Naive thymus-derived CD4-positive, alpha-beta T cell (primary cell): ENCODE measurements around the gene SELE. TPM values are rescaled to one million over a fixed set of nuclear protein-coding genes. Genes with fewer than 3 reads are reported as not detected.

ENCODE experiments used
- ATAC-seq: fragments of 150-1000 bp; cut with Tn5 transposase; 2 replicates; pipeline ENCODE4 v1.10.0; 2021; ENCODE audit warnings: mild to moderate bottlenecking, moderate library complexity
- CTCF ChIA-PET: fragments of 350-600 bp; sonication (Branson Sonifier 250); formaldehyde crosslinking; loops from one replicate; lab custom pipeline; 2021; ENCODE audit warnings: antibody characterized with exemption; lab: Charles Lee
- POLR2A ChIA-PET: fragments of 350-600 bp; sonication (Branson Sonifier 250); formaldehyde crosslinking; loops from one replicate; lab custom pipeline; 2021; ENCODE audit warnings: antibody characterized with exemption, inconsistent platforms; lab: Charles Lee
- DNase-seq, 9 donors: peaks; one replicate each; pipeline versions ENCODE4 v3.0.0 to v3.0.0-alpha.2; 2020 to 2022; ENCODE audit warnings: mixed read lengths in 1 of 9
- H3K27ac ChIP-seq: one replicate; pipeline ENCODE4 v1.7.0; 2013; ENCODE audit warnings: mild to moderate bottlenecking, low read depth, low read length, moderate library complexity
- H3K27me3 ChIP-seq, 2 donors: one replicate each; pipeline ENCODE4 v1.7.0; 2013; ENCODE audit warnings: low read length in 2 of 2, mild to moderate bottlenecking in 2 of 2, moderate library complexity in 2 of 2; ENCODE audit not compliant: control insufficient read depth in 2 of 2, insufficient read depth in 2 of 2
- H3K36me3 ChIP-seq, 3 experiments: 1 replicate in 2 of 3; 2 replicates in 1 of 3; pipeline ENCODE4 v1.7.0; 2013; ENCODE audit warnings: low read length in 3 of 3, mild to moderate bottlenecking in 3 of 3, moderate library complexity in 1 of 3; ENCODE audit not compliant: insufficient read depth in 3 of 3, control insufficient read depth in 2 of 3
- H3K4me1 ChIP-seq, 2 donors: one replicate each; pipeline ENCODE4 v1.7.0; 2013; ENCODE audit warnings: low read length in 2 of 2, mild to moderate bottlenecking in 2 of 2, moderate library complexity in 1 of 2; ENCODE audit not compliant: control insufficient read depth in 2 of 2, insufficient read depth in 2 of 2
- H3K4me3 ChIP-seq: 2 replicates; pipeline ENCODE4 v1.7.0; 2013; ENCODE audit warnings: mild to moderate bottlenecking, low read length
- H3K9me3 ChIP-seq, 3 experiments: 1 replicate in 2 of 3; 2 replicates in 1 of 3; pipeline ENCODE4 v1.7.0; 2013; ENCODE audit warnings: low read length in 3 of 3; ENCODE audit not compliant: control insufficient read depth in 2 of 3
- H3K27ac Mint-ChIP-seq, 9 donors: one replicate each; pipeline ENCODE4 v1.8.0; 2020 to 2022; ENCODE audit warnings: mixed read lengths in 9 of 9, mild to moderate bottlenecking in 8 of 9, moderate library complexity in 5 of 9, inconsistent platforms in 2 of 9
- H3K27me3 Mint-ChIP-seq, 5 donors: one replicate each; pipeline ENCODE4 v1.8.0; 2021 to 2022; ENCODE audit warnings: mixed read lengths in 5 of 5, mild to moderate bottlenecking in 1 of 5
- H3K36me3 Mint-ChIP-seq, 5 donors: one replicate each; pipeline ENCODE4 v1.8.0; 2020 to 2022; ENCODE audit warnings: mixed read lengths in 5 of 5, mild to moderate bottlenecking in 3 of 5, inconsistent platforms in 1 of 5
- H3K4me1 Mint-ChIP-seq, 7 donors: one replicate each; pipeline ENCODE4 v1.8.0; 2020 to 2022; ENCODE audit warnings: mixed read lengths in 7 of 7, mild to moderate bottlenecking in 3 of 7, inconsistent platforms in 1 of 7
- H3K4me3 Mint-ChIP-seq, 10 donors: one replicate each; pipeline ENCODE4 v1.8.0; 2020 to 2022; ENCODE audit warnings: mild to moderate bottlenecking in 10 of 10, mixed read lengths in 10 of 10, moderate library complexity in 6 of 10, inconsistent platforms in 2 of 10
- H3K9me3 Mint-ChIP-seq, 11 donors: one replicate each; pipeline ENCODE4 v1.8.0; 2020 to 2022; ENCODE audit warnings: mixed read lengths in 11 of 11, mild to moderate bottlenecking in 4 of 11, inconsistent platforms in 1 of 11, moderate library complexity in 1 of 11
- intact Hi-C, 2 donors: fragments of 100-400 bp; cut with micrococcal nuclease; formaldehyde crosslinking; loops; one replicate each; pipeline ENCODE4 v1.15.1; 2023
- polyA plus RNA-seq, 2 donors: library from polyadenylated mRNA; unstranded; fragments of 300-500 nt; fragmentation: Illumina TruSeq; gene quantifications; one replicate each; pipeline ENCODE4 v1.2.3, GENCODE V29; 2021
- total RNA-seq, 6 experiments: library from RNA in 5 of 6; stranded (reverse) in 5 of 6; gene quantifications; 1 replicate in 5 of 6; 2 replicates in 1 of 6; pipeline ENCODE4 v1.2.3 and lab custom pipeline; 2021 to 2026

The SELE gene
- total and polyA plus RNA-seq, 7 experiments from 2014 or later = not detected

DNA sequence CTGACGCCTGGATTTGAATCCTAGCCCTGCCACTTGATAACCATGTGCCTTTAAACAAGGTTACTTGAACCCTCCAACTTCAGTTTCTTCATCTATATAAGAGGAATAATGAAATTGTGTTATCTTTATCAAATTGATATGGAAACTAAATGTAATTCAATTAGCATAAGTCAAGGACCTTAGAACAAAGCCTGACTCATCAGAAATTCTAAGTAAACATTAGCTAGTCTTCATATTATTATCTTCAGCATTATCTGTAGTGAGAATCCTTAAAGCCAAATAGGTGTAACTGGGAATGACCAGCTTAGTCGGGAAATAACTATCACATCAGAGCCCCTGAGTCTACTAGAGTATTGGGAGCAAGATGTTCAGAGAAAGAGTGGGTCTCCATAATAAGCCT is 29.1 kb downstream of the SELE start:
- POLR2A ChIA-PET = interaction anchor here (1.0 to 7.1 kb wide), 4 partner anchors 10 to 102 kb away, joined by 3 to 216 read pairs (median 40); no protein-coding TSS in a partner anchor
- intact Hi-C loops = loop anchor here (5.0 to 10.0 kb wide), 4 partner anchors 32 to 1990 kb away; partner anchors contain the start of genes KIFAP3 (in 1 of the 2) and SLC19A2 (in 1 of the 2)
- H3K27ac ChIP-seq = peak overlapping the region; percentile 70

DNA sequence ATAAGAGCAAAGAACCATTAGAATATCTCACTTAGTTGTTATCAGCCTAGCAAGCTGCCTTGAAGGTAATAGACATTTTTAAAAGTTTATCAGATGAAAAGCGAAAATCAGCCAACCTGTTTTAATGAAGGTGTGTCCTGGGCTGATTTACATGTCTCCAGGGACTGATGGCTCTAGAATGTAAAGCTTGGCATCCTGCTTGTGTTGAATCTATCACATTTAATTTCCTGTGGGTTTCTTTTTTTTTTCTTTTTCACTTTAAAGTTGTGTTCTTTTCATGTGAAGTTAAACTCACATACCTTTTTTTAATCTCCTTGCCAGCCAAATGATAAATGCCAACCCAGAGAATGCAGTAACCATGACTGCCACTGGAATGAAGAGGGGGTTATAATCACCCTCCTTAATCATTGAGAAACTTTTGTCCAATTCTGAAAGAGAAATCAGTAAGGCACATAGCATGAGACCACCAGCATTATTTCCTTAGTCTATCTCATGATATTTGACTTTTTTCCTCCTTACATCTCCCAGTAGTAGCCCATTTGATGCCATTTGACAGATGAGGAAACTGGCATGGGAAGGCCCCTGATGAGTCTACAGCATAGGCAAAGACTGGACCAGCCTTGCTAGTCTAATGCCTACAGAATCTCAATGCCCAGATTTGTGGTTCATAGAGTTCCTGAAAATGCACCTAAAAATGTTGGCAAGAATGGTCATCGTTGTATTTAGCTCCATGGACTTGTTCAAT is 32.4 kb downstream of the SELE start:
- H3K27me3 Mint-ChIP-seq = no peaks in the 10 kb centered on the region
- H3K4me3 Mint-ChIP-seq = peak overlapping the region in 9 of 10 donors; percentile 63 to 99 (median 95)
- CTCF ChIA-PET = interaction anchor here (0.6 to 10.3 kb wide), 12 partner anchors 9 to 1262 kb away, joined by 3 to 121 read pairs (median 6); partner anchors contain the start of gene F5
- ATAC-seq = peak; percentile 78
- Histone ChIP-seq H3K4me3 (peak overlapping the region; percentile 38), H3K4me1 (peaks cover 86 to 99% of the 10 kb centered on the region in 2 donors), H3K27ac (peak overlapping the region; percentile 70), H3K36me3 (peaks cover 5 to 53% (median 43%) of the 10 kb centered on the region in 3 experiments), H3K9me3 (no peaks in the 10 kb centered on the region), H3K27me3 (no peaks in the 10 kb centered on the region)
- intact Hi-C loops = loop anchor here (1.0 to 10.0 kb wide), 4 partner anchors 7 to 1987 kb away; partner anchors contain the start of gene SELL (in 1 of the 2)
- H3K36me3 Mint-ChIP-seq = peaks cover 55 to 84% (median 79%) of the 10 kb centered on the region in 5 donors
- H3K4me1 Mint-ChIP-seq = peaks cover 63 to 98% (median 90%) of the 10 kb centered on the region in 7 donors
- H3K9me3 Mint-ChIP-seq = peaks cover 0 to 3% (median 0%) of the 10 kb centered on the region in 11 donors
- POLR2A ChIA-PET = interaction anchor here (0.7 to 13.0 kb wide), 12 partner anchors 6 to 192 kb away, joined by 3 to 216 read pairs (median 4); partner anchors contain the start of gene SCYL3
- DNase-seq = peak in 7 of 9 donors; percentile 53 to 81 (median 72)
- peak overlapping the region in 7 of 9 donors; percentile 66 to 97 (median 90) for H3K27ac Mint-ChIP-seq

More for the DNA sequence above, 29.1 kb downstream of the SELE start:
- H3K4me1 ChIP-seq = peaks cover 53 to 76% of the 10 kb centered on the region in 2 donors
- Mint-ChIP-seq H3K36me3 (peaks cover 62 to 88% (median 85%) of the 10 kb centered on the region in 5 donors), H3K27me3 (no peaks in the 10 kb centered on the region), H3K4me1 (peaks cover 71 to 83% (median 72%) of the 10 kb centered on the region in 7 donors), H3K4me3 (peak overlapping the region in 9 of 10 donors; percentile 50 to 99 (median 95)), H3K27ac (peak overlapping the region in 6 of 9 donors; percentile 75 to 97 (median 91)), H3K9me3 (peaks cover 0 to 3% (median 0%) of the 10 kb centered on the region in 11 donors)
- H3K27me3 ChIP-seq = no peaks in the 10 kb centered on the region
- peak overlapping the region; percentile 33 for H3K4me3 ChIP-seq
- H3K36me3 ChIP-seq = peaks cover 0 to 54% (median 50%) of the 10 kb centered on the region in 3 experiments
- DNase-seq (no peak), ATAC-seq (no peak)
- CTCF ChIA-PET = interaction anchor here (2.1 to 10.3 kb wide), 4 partner anchors 12 to 118 kb away, joined by 6 to 121 read pairs (median 35); partner anchors contain the start of gene F5
- no peaks in the 10 kb centered on the region for H3K9me3 ChIP-seq

DNA sequence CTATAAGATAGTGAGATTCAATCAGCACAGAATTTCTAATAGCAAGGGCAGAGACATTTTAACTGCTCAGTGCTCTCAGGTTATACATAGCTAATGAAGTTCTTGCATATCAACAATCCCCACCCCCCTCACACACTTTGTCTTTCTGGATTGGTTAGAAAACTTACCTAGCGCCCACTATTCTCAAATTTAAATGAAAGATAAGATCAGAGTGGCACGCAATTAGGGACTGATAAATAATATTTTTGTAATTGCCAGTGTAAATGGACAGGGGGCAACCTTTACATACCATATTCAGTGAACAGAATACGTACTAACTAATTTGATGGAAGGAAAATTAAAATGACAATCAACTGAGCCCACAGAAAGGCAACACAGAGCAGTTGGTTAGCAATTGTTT is 34.2 kb downstream of the SELE start:
- Histone ChIP-seq H3K4me1 (peaks cover 94 to 99% of the 10 kb centered on the region in 2 donors), H3K4me3 (no peak overlapping the region), H3K27me3 (no peaks in the 10 kb centered on the region), H3K36me3 (peaks cover 5 to 47% (median 38%) of the 10 kb centered on the region in 3 experiments), H3K27ac (peak overlapping the region; percentile 70), H3K9me3 (no peaks in the 10 kb centered on the region)
- Mint-ChIP-seq H3K27ac (peak overlapping the region in 6 of 9 donors; percentile 52 to 97 (median 88)), H3K36me3 (peaks cover 55 to 84% (median 77%) of the 10 kb centered on the region in 5 donors), H3K4me1 (peaks cover 46 to 98% (median 90%) of the 10 kb centered on the region in 7 donors), H3K4me3 (peak overlapping the region in 9 of 10 donors; percentile 51 to 99 (median 54)), H3K9me3 (peaks cover 0 to 3% (median 0%) of the 10 kb centered on the region in 11 donors), H3K27me3 (no peaks in the 10 kb centered on the region)
- intact Hi-C loops = loop anchor here (1.0 to 10.0 kb wide), 8 partner anchors 9 to 1985 kb away; partner anchors contain the start of genes ATP1B1 (in 1 of the 2), KIFAP3 (in 1 of the 2), METTL18 (in 1 of the 2) and PRRC2C (in 1 of the 2)
- POLR2A ChIA-PET = interaction anchor here (0.7 to 13.0 kb wide), 9 partner anchors 8 to 141 kb away, joined by 3 to 216 read pairs (median 5); no protein-coding TSS in a partner anchor
- DNase-seq (no peak), ATAC-seq (no peak)
- CTCF ChIA-PET = interaction anchor here (1.1 to 4.1 kb wide), 3 partner anchors 8 to 113 kb away, joined by 3 to 44 read pairs (median 6); partner anchors contain the start of gene F5

DNA sequence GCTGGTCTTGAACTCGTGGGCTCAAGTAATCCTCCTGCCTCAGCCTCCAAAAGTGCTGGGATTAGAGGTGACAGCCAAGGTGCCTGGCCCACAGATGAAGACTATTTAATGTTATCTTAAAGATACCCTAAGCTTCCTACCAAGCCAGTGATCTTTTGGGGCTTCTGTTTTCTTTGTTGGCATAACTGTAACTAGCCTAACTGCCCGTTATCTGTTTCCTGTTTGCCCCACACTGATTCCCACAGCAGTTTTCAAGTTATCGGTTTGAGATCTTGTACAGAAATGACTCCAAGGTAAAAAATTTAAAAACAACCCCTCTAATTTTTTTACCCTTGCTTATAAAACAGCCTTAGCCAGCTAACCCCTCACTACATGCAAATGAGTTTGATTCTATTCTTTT is 34.9 kb downstream of the SELE start:
- H3K4me3 Mint-ChIP-seq = peak overlapping the region in 9 of 10 donors; percentile 38 to 99 (median 54)
- ChIA-PET CTCF (interaction anchor here (1.0 to 1.9 kb wide), 3 partner anchors 9 to 112 kb away, joined by 3 to 7 read pairs (median 6); partner anchors contain the start of gene F5), POLR2A (interaction anchor here (1.0 to 13.0 kb wide), 7 partner anchors 8 to 97 kb away, joined by 3 to 216 read pairs (median 5); no protein-coding TSS in a partner anchor)
- H3K27ac Mint-ChIP-seq = peak overlapping the region in 6 of 9 donors; percentile 52 to 97 (median 88)
- Histone ChIP-seq H3K4me1 (peaks cover 93 to 97% of the 10 kb centered on the region in 2 donors), H3K4me3 (peak overlapping the region; percentile 15), H3K27ac (peak overlapping the region; percentile 70), H3K27me3 (no peaks in the 10 kb centered on the region), H3K9me3 (no peaks in the 10 kb centered on the region), H3K36me3 (peaks cover 5 to 42% (median 31%) of the 10 kb centered on the region in 3 experiments)
- ATAC-seq (no peak), DNase-seq (no peak)
- peaks cover 0 to 4% (median 0%) of the 10 kb centered on the region in 11 donors for H3K9me3 Mint-ChIP-seq
- H3K4me1 Mint-ChIP-seq = peaks cover 38 to 98% (median 92%) of the 10 kb centered on the region in 7 donors
- H3K36me3 Mint-ChIP-seq = peaks cover 54 to 82% (median 76%) of the 10 kb centered on the region in 5 donors
- intact Hi-C loops = loop anchor here (1.0 to 10.0 kb wide), 7 partner anchors 9 to 1788 kb away; partner anchors contain the start of genes ATP1B1 (in 1 of the 2), KIFAP3 (in 1 of the 2), METTL18 (in 1 of the 2) and PRRC2C (in 1 of the 2)
- H3K27me3 Mint-ChIP-seq = no peaks in the 10 kb centered on the region

DNA sequence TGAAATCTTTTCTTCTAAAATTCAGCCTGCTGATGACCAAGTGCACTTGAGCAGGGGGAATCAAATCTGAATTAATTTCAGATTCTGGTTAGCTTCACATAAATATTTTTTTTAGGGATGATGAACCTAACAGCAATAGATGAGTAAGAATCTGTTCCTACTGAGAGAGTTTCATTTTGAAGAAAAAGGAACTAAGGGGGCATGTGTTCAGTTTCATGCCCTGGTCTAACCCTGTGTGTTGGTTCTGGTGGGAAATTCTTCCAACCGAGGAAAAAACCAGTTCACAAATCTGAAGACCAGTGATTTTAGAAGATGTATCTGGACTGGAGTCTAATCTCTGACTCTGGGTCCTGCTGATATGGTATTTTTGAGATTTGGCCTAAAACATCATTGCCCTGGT is 36.1 kb downstream of the SELE start:
- peaks cover 26 to 98% (median 90%) of the 10 kb centered on the region in 7 donors for H3K4me1 Mint-ChIP-seq
- H3K36me3 ChIP-seq = peaks cover 5 to 32% (median 26%) of the 10 kb centered on the region in 3 experiments
- H3K9me3 Mint-ChIP-seq = peaks cover 0 to 4% (median 0%) of the 10 kb centered on the region in 11 donors
- ATAC-seq = no peak
- no peaks in the 10 kb centered on the region for H3K27me3 Mint-ChIP-seq
- ChIA-PET POLR2A (interaction anchor here (1.1 to 13.0 kb wide), 5 partner anchors 10 to 132 kb away, joined by 3 to 216 read pairs (median 5); no protein-coding TSS in a partner anchor), CTCF (interaction anchor here (1.1 to 9.9 kb wide), 6 partner anchors 8 to 147 kb away, joined by 3 to 229 read pairs (median 7); no protein-coding TSS in a partner anchor)
- H3K27ac ChIP-seq = peak overlapping the region; percentile 70
- peaks cover 93 to 94% of the 10 kb centered on the region in 2 donors for H3K4me1 ChIP-seq
- H3K4me3 ChIP-seq = no peak overlapping the region
- H3K4me3 Mint-ChIP-seq = peak overlapping the region in 7 of 10 donors; percentile 46 to 68 (median 63)
- H3K27ac Mint-ChIP-seq = peak overlapping the region in 6 of 9 donors; percentile 52 to 97 (median 88)
- no peak for DNase-seq
- H3K9me3 ChIP-seq = no peaks in the 10 kb centered on the region
- peaks cover 45 to 75% (median 66%) of the 10 kb centered on the region in 5 donors for H3K36me3 Mint-ChIP-seq
- no peaks in the 10 kb centered on the region for H3K27me3 ChIP-seq
- intact Hi-C loops = loop anchor here (5.0 to 10.0 kb wide), 6 partner anchors 95 to 1790 kb away; partner anchors contain the start of genes ATP1B1 (in 1 of the 2), KIFAP3 (in 1 of the 2), METTL18 (in 1 of the 2) and PRRC2C (in 1 of the 2)
